Upper lobe of right lung (tissue), 1 donor: ENCODE data around the gene ISG15. TPM values are rescaled to one million over a fixed set of nuclear protein-coding genes. Genes with fewer than 3 reads are reported as not detected.
A peak's percentile ranks its signal among the peaks of the same experiment; 100 is the strongest.

Source experiments
- ATAC-seq: fragments of 200-7000 bp; cut with Tn5 transposase; one replicate; pipeline ENCODE4 v1.9.1; 2020; ENCODE audit warnings: mild to moderate bottlenecking, moderate library complexity
- DNase-seq: peaks from one replicate; pipeline ENCODE4 v3.0.0-alpha.2; 2020
- H3K27ac ChIP-seq: fragments of 200-600 bp; one replicate; pipeline ENCODE4 v1.8.0; 2022
- H3K27me3 ChIP-seq: fragments of 200-600 bp; one replicate; pipeline ENCODE4 v1.8.0; 2022; ENCODE audit warnings: mild to moderate bottlenecking
- H3K36me3 ChIP-seq: fragments of 200-600 bp; one replicate; pipeline ENCODE4 v1.8.0; 2022
- H3K4me1 ChIP-seq: fragments of 200-600 bp; one replicate; pipeline ENCODE4 v1.8.0; 2022
- H3K4me3 ChIP-seq: fragments of 200-600 bp; one replicate; pipeline ENCODE4 v1.8.0; 2022; ENCODE audit warnings: mild to moderate bottlenecking
- H3K9me3 ChIP-seq: fragments of 200-600 bp; one replicate; pipeline ENCODE4 v1.8.0; 2022
- intact Hi-C: fragments of 100-400 bp; cut with DNase I; formaldehyde crosslinking; loops from one replicate; pipeline ENCODE4 v1.11.0; 2022
- total RNA-seq: library from RNA; stranded (reverse); fragmentation: NEBNext Ultra II Directional; extraction: Animal tissue kit (Norgen Biotek cat#: 25700); gene quantifications from one replicate; pipeline ENCODE4 v1.2.1, GENCODE V29; 2021
- TF ChIP-seq, protein P1 (sequence below): fragments of 200-600 bp; IDR thresholded peaks from one replicate; pipeline ENCODE4 v1.8.0; 2022; ENCODE audit warnings: antibody characterized with exemption
- donor health status: DM: no; HTN: yes; CAD: no; lungs with severe emphysema.

The ISG15 gene
- total RNA-seq, 1 donor from 2014 or later, result 93.6 TPM

DNA sequence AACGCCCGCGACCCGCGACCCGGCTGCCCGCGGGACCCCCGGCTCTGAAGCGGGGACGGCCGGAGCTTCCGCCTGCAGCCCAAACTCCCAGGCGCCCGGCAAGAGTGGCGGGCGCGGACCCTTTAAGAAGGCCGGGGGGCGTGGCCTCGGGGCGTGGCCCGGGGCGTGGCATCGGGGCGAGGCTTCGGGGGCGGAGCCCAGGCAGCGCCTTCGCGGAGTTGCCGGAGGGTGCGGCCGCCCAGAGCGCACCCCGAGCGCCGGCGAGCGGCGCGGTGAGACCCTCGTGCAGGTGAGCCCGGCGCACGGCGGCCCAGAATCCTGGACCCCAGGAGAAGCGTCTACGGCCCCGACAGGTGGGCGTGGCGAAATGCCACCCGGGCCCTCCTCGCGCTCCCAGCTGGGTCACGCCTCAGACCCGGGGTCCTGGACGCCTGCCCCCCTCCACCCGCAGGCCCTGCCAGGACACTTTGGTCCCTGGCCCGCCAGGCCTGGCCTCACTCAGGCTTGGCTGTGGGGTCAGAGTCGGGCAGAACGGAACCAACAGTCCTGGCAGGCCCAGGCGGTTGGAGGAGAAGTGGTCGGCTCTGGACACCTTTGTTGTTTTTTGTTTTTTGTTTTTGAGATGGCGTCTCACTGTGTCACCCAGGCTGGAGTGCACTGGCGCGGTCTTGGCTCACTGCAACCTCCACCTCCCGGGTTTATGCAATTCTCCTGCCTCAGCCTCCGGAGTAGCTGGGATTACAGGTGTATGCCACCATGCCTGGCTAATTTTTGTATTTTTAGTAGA lies 46.4 kb downstream of the ISG15 start:
- intact Hi-C loops, result loop anchor here (10.0 kb wide), 1 partner anchor 75 kb away; the partner anchor contains the start of gene PERM1
- ATAC-seq, result peak; percentile 90
- peak; percentile 94 for DNase-seq

DNA sequence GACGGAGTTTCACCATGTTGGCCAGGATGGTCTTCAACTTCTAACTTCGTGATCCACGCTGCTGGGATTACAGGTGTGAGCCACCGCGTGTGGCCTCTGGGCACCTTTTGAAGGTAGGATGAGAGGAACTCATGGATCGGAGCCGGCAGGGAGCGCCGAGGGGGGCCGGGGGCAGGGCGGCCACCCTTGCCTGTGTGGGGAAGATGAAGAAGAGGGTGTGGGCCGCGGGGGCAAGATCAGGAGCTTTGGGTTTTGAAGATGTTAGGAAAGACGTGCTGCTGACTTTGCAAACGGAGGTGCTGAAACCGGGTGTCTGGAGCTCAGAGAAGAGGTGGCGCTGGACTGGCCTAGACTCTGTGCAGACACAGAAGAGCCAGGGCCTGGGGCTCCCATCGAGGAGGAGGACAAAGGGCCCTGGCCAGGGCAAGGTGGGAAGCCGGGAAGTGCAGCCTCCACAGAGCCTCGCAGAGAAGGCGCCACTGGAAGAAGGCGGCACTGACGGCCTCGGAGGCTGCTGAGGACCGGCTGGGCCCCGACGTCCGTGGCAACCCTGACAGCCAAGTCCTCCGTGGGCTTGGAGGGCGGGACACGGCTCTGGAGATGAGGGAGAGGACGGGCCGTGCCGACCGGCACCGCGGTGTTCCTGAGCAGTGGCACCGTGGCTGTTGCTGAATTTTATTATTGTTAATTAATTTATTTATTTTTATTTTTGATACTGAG lies 47.1 kb downstream of the ISG15 start:
- Histone ChIP-seq H3K36me3 (no peaks in the 10 kb centered on the region), H3K9me3 (no peaks in the 10 kb centered on the region), H3K27me3 (peaks cover 43% of the 10 kb centered on the region), H3K4me1 (peaks cover 23% of the 10 kb centered on the region), H3K27ac (no peak overlapping the region), H3K4me3 (no peak overlapping the region)
- TF ChIP-seq, protein P1, sequence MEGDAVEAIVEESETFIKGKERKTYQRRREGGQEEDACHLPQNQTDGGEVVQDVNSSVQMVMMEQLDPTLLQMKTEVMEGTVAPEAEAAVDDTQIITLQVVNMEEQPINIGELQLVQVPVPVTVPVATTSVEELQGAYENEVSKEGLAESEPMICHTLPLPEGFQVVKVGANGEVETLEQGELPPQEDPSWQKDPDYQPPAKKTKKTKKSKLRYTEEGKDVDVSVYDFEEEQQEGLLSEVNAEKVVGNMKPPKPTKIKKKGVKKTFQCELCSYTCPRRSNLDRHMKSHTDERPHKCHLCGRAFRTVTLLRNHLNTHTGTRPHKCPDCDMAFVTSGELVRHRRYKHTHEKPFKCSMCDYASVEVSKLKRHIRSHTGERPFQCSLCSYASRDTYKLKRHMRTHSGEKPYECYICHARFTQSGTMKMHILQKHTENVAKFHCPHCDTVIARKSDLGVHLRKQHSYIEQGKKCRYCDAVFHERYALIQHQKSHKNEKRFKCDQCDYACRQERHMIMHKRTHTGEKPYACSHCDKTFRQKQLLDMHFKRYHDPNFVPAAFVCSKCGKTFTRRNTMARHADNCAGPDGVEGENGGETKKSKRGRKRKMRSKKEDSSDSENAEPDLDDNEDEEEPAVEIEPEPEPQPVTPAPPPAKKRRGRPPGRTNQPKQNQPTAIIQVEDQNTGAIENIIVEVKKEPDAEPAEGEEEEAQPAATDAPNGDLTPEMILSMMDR, result no peak
- DNase-seq (no peak), ATAC-seq (no peak)
- intact Hi-C loops, result loop anchor here (10.0 kb wide), 1 partner anchor 76 kb away; the partner anchor contains the start of gene PERM1

More for the DNA sequence above, 46.4 kb downstream of the ISG15 start:
- peaks cover 23% of the 10 kb centered on the region for H3K4me1 ChIP-seq
- TF ChIP-seq, protein P1, result no peak
- H3K9me3 ChIP-seq, result no peaks in the 10 kb centered on the region
- peaks cover 43% of the 10 kb centered on the region for H3K27me3 ChIP-seq
- no peak overlapping the region for H3K27ac ChIP-seq
- H3K4me3 ChIP-seq, result peak overlapping the region; percentile 52
- H3K36me3 ChIP-seq, result no peaks in the 10 kb centered on the region

DNA sequence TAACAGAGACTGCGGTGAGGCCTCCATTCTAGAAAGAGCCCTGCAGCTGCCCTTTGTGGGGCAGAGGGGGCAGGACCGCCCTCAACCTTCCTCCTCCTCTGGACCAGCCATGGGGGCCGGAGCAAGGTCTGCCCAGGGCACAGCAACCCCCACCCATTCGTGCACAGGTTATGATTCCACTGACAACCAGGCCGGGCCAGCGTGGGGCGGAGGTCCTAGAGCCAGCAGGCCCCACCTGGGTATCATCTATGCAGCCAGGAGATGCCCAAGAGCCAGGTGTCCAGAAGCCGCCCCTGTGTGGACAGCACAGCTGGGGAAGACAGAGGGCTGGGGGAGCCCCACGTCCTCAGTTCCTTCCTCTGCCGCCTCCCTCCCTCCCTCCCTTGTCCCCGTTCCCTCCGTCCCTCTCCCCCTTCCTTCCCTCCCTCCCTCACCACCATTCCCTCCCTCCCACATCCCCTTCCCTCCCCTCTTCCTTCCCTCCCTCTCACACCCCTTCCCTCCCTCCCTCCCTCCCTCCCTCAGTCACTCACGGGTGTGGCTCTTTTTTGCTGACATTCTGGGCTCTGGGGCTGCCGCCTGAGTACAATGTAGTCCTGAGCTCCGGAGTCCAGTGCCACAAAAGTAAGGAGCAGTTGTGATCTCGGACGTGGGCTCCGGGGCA lies 48.5 kb downstream of the ISG15 start:
- H3K4me3 ChIP-seq, result no peak overlapping the region
- intact Hi-C loops, result loop anchor here (10.0 kb wide), 1 partner anchor 77 kb away; the partner anchor contains the start of gene PERM1
- H3K27me3 ChIP-seq, result peaks cover 43% of the 10 kb centered on the region
- DNase-seq (no peak), ATAC-seq (no peak)
- H3K4me1 ChIP-seq, result peaks cover 23% of the 10 kb centered on the region
- H3K27ac ChIP-seq, result no peak overlapping the region
- TF ChIP-seq, protein P1, result no peak
- H3K36me3 ChIP-seq, result no peaks in the 10 kb centered on the region
- no peaks in the 10 kb centered on the region for H3K9me3 ChIP-seq

DNA sequence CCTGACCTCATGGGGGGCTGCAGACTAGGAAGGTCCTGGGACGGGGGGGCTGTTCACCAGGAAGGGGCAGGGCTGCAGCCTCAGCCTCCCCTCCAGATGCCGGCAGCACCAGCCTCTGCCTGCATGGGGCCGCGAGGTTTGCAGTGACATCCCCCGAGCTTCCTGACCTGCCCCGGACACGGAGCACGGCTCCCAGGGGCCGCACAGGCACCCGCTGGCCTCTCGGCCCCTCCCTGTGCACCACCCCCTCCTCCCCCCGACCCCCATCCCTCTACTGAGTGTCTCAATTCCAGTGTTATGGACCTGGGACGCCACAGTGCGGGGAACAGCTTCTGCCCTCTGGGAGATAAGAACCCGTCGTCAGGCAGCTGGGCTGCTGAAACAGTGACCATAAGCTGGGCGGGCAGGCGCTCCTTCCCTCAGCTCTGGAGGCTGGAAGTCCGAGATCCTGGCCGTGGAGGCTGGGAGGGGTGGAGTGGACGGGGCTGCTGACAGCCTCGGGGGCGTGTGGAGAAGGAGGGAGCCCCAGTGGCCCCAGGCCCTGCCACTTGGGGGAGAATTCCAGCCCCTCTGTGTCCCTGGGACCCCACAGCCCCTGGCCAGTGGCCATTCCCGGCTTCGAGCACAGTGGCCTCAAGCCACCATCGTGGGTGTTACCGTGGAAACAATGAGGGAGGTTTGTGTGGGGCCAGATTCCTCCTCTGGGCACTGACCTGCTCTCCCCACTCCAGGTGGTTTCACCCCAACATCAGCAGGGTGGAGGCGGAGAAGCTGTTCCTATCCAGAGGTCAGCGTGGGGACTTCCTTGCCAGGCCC lies 49.3 kb downstream of the ISG15 start:
- intact Hi-C loops, result loop anchor here (10.0 kb wide), 1 partner anchor 78 kb away; the partner anchor contains the start of gene PERM1
- TF ChIP-seq, protein P1, result no peak

More for the DNA sequence above, 49.3 kb downstream of the ISG15 start:
- no peaks in the 10 kb centered on the region for H3K36me3 ChIP-seq
- H3K4me1 ChIP-seq, result peaks cover 23% of the 10 kb centered on the region
- no peak for ATAC-seq
- H3K27me3 ChIP-seq, result peaks cover 46% of the 10 kb centered on the region
- no peaks in the 10 kb centered on the region for H3K9me3 ChIP-seq
- no peak overlapping the region for H3K4me3 ChIP-seq
- DNase-seq, result no peak
- H3K27ac ChIP-seq, result no peak overlapping the region
